ENCODE results near the gene RAB26.

Gene RAB26

GRCh38 chr16:2187212-2187611, 38.8 kb downstream of the RAB26 start:
- no peak for DNase-seq
- TF ChIP-seq, protein P1, sequence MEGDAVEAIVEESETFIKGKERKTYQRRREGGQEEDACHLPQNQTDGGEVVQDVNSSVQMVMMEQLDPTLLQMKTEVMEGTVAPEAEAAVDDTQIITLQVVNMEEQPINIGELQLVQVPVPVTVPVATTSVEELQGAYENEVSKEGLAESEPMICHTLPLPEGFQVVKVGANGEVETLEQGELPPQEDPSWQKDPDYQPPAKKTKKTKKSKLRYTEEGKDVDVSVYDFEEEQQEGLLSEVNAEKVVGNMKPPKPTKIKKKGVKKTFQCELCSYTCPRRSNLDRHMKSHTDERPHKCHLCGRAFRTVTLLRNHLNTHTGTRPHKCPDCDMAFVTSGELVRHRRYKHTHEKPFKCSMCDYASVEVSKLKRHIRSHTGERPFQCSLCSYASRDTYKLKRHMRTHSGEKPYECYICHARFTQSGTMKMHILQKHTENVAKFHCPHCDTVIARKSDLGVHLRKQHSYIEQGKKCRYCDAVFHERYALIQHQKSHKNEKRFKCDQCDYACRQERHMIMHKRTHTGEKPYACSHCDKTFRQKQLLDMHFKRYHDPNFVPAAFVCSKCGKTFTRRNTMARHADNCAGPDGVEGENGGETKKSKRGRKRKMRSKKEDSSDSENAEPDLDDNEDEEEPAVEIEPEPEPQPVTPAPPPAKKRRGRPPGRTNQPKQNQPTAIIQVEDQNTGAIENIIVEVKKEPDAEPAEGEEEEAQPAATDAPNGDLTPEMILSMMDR (IDR thresholded peaks at IDR 0.05; ENCODE audit: low read depth, low read length), result no peak
- H3K9me3 ChIP-seq, result no peaks in the 10 kb centered on the region
- H3K4me3 ChIP-seq (ENCODE audit: low read depth, low read length), result no peak overlapping the region
- H3K27me3 ChIP-seq, result no peaks in the 10 kb centered on the region
- H3K4me1 ChIP-seq, result no peaks in the 10 kb centered on the region
- H3K36me3 ChIP-seq, result peaks cover 2% of the 10 kb centered on the region

DNA sequence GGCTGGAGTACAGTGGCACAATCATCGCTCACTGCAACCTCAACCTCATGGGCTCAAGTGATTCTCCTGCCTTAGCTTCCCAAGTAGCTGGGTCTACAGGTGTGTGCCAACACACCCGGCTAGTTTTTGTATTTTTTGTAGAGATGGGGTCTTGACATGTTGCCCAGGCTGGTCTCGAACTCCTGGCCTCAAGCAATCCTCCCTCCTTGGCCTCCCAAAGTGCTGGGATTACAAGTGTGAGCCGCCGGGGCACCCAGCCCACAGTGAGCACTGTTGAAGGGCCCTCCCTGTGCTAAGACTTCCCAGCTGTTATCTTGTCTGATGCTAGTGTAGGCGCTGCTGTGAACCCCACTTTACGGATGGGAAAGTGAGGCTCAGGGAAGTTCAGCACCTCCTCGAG, 40.0 kb downstream of the RAB26 start:
- no peak for DNase-seq
- Histone ChIP-seq H3K4me3 (ENCODE audit: low read depth, low read length) (no peak overlapping the region), H3K4me1 (no peaks in the 10 kb centered on the region), H3K9me3 (no peaks in the 10 kb centered on the region), H3K36me3 (no peaks in the 10 kb centered on the region; the same call in none of the 2 replicates), H3K27me3 (no peaks in the 10 kb centered on the region)
- TF ChIP-seq, protein P1 (IDR thresholded peaks at IDR 0.05; ENCODE audit: low read depth, low read length), result no peak

DNA sequence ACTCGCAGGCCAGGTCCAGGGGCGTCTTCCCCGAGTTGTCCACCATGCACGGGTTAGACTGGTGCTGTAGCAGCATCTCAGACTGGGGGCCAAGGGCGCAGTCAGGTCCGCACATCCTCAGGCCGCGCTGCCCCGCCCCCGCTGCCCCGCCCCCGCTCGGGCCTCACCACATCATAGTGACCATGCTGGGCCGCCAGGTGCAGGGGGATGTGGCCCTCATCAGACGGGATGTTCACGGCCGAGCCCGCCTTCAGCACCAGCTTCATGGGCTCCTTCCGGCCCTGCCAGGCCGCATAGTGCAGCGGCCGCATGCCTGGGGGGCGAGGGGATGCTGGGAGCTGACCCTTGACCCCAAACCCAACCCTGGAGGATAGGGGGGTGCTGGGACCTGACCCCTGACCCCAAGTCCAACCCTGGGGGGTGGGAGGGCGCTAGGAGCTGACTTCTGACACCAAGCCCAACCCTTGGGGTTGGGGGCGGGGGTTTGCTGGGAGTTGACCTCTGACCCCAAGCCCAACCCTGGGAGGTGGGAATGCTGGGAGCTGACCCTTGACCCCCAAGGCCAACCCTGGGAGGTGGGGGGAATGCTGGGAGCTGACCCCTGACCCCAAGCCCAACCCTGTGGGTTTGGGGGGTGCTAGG, 40.9 kb downstream of the RAB26 start:
- Histone ChIP-seq H3K4me1 (peaks cover 6% of the 10 kb centered on the region; the same call in 1 of the 2 replicates), H3K4me3 (ENCODE audit: low read depth, low read length) (no peak overlapping the region), H3K36me3 (no peaks in the 10 kb centered on the region; the same call in 1 of the 2 replicates), H3K9me3 (no peaks in the 10 kb centered on the region), H3K27me3 (no peaks in the 10 kb centered on the region)
- DNase-seq, result no peak
- TF ChIP-seq, protein P1 (IDR thresholded peaks at IDR 0.05; ENCODE audit: low read depth, low read length), result no peak

GRCh38 chr16:2190002-2190658, 41.7 kb downstream of the RAB26 start:
- H3K4me3 ChIP-seq (ENCODE audit: low read depth, low read length), result no peak overlapping the region
- no peak for DNase-seq

DNA sequence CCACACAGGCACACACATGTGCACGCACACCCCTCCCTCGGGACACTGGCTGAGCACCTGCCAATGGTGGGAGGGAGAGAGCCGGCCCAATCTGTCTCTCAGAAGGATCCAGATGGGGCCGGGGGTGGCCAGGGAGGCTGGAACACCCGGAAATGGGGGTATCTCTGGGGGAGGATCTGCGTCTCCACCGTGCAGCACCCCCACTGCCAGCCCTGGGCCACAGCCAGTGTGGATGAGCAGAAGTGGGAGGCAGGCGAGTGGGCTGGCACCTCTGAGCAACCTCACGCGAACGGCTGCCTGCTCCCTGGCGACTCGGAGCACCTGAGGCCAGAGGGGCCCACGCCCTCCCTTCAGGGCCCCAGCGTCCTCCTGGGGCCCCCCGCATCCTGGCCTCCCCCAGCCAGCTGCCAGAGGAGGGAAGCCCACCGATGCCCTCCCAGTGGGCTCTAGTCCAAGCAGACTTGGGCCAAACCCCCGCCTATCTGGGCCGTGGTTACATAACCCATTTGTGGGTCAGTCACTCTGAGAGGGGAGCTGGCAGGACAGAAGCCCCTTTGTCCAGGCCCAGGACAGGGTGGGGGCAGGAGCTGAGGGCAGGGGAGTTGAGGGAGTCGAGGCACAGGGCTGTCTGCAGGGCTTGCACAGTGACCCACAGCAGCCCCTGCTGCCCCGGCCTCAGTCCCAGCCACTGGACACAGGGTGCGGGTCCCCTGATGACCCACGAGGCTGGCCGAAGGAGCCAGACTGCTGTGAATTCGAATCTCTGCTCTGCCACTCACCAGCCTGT, 42.4 kb downstream of the RAB26 start:
- Histone ChIP-seq H3K9me3 (no peaks in the 10 kb centered on the region), H3K4me3 (ENCODE audit: low read depth, low read length) (no peak overlapping the region), H3K36me3 (no peaks in the 10 kb centered on the region; the same call in 1 of the 2 replicates), H3K4me1 (peaks cover 17% of the 10 kb centered on the region), H3K27me3 (no peaks in the 10 kb centered on the region)
- no peak for DNase-seq
- TF ChIP-seq, protein P1 (IDR thresholded peaks at IDR 0.05; ENCODE audit: low read depth, low read length), result no peak

More at GRCh38 chr16:2190002-2190658, 41.7 kb downstream of the RAB26 start:
- Histone ChIP-seq H3K9me3 (no peaks in the 10 kb centered on the region), H3K27me3 (no peaks in the 10 kb centered on the region), H3K36me3 (no peaks in the 10 kb centered on the region; the same call in 1 of the 2 replicates), H3K4me1 (peaks cover 11% of the 10 kb centered on the region)
- TF ChIP-seq, protein P1 (IDR thresholded peaks at IDR 0.05; ENCODE audit: low read depth, low read length), result no peak
